ENCODE measurements around the gene ZNF831. TPM values are rescaled to one million over a fixed set of nuclear protein-coding genes. Genes with fewer than 3 reads are reported as not detected.

Gene ZNF831
- total and polyA plus RNA-seq, 2 donors = 2.1 to 2.9 TPM

DNA sequence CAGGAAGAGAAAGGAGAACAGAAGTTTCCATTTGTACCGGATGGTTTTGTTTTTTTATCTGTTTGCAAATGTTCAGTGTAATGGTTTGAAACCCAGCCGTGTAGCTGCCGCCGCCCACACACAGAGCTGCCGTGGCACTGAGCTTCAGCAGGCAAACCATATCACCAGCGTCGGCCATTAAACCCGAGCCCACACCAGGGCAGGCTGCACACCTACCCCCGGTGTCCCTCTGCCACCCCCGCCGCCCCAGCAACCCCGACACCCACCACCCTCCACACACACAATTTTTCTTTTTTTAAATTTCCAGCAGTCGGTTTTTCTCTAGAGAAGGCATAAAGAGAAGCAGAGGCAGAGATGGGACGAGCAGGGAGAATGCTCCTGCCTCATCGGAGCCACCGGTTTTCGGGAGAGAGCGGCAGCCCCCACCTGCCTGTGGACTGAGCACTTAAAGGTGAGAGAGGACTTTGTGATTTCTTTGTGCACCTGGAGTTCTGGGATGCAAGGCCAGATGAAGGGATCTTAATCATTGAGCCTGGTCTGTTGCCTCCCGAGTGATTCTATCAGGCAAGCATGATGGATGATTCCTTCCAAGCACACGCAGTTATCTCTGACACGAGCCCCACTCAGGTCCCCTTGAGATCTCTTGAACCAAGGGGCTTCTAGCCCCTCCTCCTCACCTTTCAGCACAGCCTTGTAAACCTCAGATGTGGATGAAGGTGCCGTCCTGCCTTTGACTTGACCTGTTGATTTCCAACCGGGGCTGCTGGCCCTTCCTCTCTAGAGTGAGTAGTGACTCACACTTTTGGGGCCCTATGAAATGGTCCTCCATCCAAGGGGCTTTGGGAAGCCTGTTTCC is 17.5 kb upstream of the ZNF831 start:
- Histone ChIP-seq H3K9me3 (ENCODE audit: control insufficient read depth in 2 of 2, insufficient read depth in 1 of 2, low read length in 1 of 2) (no peaks in the 10 kb centered on the region), H3K36me3 (ENCODE audit: control insufficient read depth in 2 of 2, insufficient read depth in 2 of 2, low read length in 1 of 2) (no peaks in the 10 kb centered on the region), H3K27ac (ENCODE audit: low read depth in 1 of 2, low read length in 1 of 2) (peak overlapping the region; percentile 60 to 92), H3K4me1 (ENCODE audit: control insufficient read depth in 2 of 2, insufficient read depth in 2 of 2, low read length in 2 of 2) (peaks cover 12 to 45% of the 10 kb centered on the region in 2 donors), H3K27me3 (ENCODE audit: control insufficient read depth in 2 of 2, insufficient read depth in 1 of 2, low read length in 1 of 2) (no peaks in the 10 kb centered on the region), H3K4me3 (ENCODE audit: low read length in 2 of 2) (peak overlapping the region; percentile 3 to 28)
- DNase-seq (ENCODE audit: low read depth in 6 of 9, low spot score in 9 of 9) = peak in 1 of 9 donors; percentile 61
- 74% methylated on average over 23 of the region's 23 CpGs for WGBS

DNA sequence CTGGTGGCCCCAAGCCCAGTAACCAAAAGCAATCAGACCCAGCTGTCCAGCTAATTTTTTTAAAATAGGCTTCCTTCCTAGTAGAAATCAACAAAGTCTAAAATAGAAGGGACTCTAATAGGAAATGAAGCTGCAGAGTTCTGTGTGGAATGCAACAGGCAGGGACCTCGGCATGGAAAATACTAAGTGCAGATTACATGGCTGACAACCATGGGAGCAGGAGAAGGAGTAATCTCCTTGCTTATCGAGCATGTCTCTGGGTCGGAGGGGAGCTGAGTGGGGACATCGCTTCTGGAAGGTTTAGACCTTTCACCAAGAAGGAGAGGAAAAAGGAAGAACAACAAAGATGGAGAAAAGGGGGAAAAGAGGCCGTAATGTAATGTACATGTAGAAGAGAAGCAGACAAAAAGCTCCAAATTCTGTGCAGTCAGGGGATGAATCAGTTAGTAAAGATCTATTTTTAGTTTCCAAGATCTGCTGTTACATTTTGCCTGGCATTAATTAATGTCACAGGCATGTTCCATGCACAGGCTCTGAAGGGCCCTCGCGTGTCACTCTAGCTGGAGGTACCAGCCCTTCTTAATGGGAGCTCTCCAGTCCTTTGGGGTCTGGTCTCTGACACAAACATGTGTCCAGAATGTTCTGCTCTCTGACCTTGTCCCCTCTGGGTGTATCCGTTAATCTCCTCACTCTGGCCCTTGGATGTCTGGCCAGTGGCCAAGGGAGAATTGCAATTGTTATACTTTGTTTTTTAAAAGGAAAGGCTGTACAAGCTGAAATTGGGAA is 16.6 kb upstream of the ZNF831 start:
- Histone ChIP-seq H3K4me3 (ENCODE audit: low read length in 2 of 2) (peak overlapping the region; percentile 3 to 28), H3K4me1 (ENCODE audit: control insufficient read depth in 2 of 2, insufficient read depth in 2 of 2, low read length in 2 of 2) (peaks cover 12 to 51% of the 10 kb centered on the region in 2 donors), H3K9me3 (ENCODE audit: control insufficient read depth in 2 of 2, insufficient read depth in 1 of 2, low read length in 1 of 2) (no peaks in the 10 kb centered on the region), H3K27ac (ENCODE audit: low read depth in 1 of 2, low read length in 1 of 2) (peak overlapping the region in 1 of 2 donors; percentile 92), H3K36me3 (ENCODE audit: control insufficient read depth in 2 of 2, insufficient read depth in 2 of 2, low read length in 1 of 2) (no peaks in the 10 kb centered on the region), H3K27me3 (ENCODE audit: control insufficient read depth in 2 of 2, insufficient read depth in 1 of 2, low read length in 1 of 2) (no peaks in the 10 kb centered on the region)
- WGBS = 88% methylated on average over 8 of the region's 8 CpGs
- no peak for DNase-seq (ENCODE audit: low read depth in 6 of 9, low spot score in 9 of 9)

- Histone ChIP-seq H3K4me3 (ENCODE audit: low read length in 2 of 2) (no peak overlapping the region), H3K4me1 (ENCODE audit: control insufficient read depth in 2 of 2, insufficient read depth in 2 of 2, low read length in 2 of 2) (peaks cover 12 to 54% of the 10 kb centered on the region in 2 donors), H3K36me3 (ENCODE audit: control insufficient read depth in 2 of 2, insufficient read depth in 2 of 2, low read length in 1 of 2) (no peaks in the 10 kb centered on the region), H3K9me3 (ENCODE audit: control insufficient read depth in 2 of 2, insufficient read depth in 1 of 2, low read length in 1 of 2) (no peaks in the 10 kb centered on the region), H3K27me3 (ENCODE audit: control insufficient read depth in 2 of 2, insufficient read depth in 1 of 2, low read length in 1 of 2) (no peaks in the 10 kb centered on the region), H3K27ac (ENCODE audit: low read depth in 1 of 2, low read length in 1 of 2) (no peak overlapping the region)
- WGBS = 96% methylated on average over 3 of the region's 3 CpGs
- no peak for DNase-seq (ENCODE audit: low read depth in 6 of 9, low spot score in 9 of 9)
Observed at GRCh38 chr20:59147586-59147985, 16.0 kb upstream of the ZNF831 start.

- peak overlapping the region; percentile 71 to 86 for H3K27ac ChIP-seq (ENCODE audit: low read depth in 1 of 2, low read length in 1 of 2)
- DNase-seq (ENCODE audit: low read depth in 6 of 9, low spot score in 9 of 9) = peak in 1 of 9 donors; percentile 32
- H3K9me3 ChIP-seq (ENCODE audit: control insufficient read depth in 2 of 2, insufficient read depth in 1 of 2, low read length in 1 of 2) = no peaks in the 10 kb centered on the region
- 42% methylated on average over 9 of the region's 9 CpGs for WGBS
- no peaks in the 10 kb centered on the region for H3K27me3 ChIP-seq (ENCODE audit: control insufficient read depth in 2 of 2, insufficient read depth in 1 of 2, low read length in 1 of 2)
- H3K4me3 ChIP-seq (ENCODE audit: low read length in 2 of 2) = no peak overlapping the region
- no peaks in the 10 kb centered on the region for H3K36me3 ChIP-seq (ENCODE audit: control insufficient read depth in 2 of 2, insufficient read depth in 2 of 2, low read length in 1 of 2)
- H3K4me1 ChIP-seq (ENCODE audit: control insufficient read depth in 2 of 2, insufficient read depth in 2 of 2, low read length in 2 of 2) = peaks cover 12 to 56% of the 10 kb centered on the region in 2 donors
Observed at GRCh38 chr20:59148701-59149493, 14.7 kb upstream of the ZNF831 start.

DNA sequence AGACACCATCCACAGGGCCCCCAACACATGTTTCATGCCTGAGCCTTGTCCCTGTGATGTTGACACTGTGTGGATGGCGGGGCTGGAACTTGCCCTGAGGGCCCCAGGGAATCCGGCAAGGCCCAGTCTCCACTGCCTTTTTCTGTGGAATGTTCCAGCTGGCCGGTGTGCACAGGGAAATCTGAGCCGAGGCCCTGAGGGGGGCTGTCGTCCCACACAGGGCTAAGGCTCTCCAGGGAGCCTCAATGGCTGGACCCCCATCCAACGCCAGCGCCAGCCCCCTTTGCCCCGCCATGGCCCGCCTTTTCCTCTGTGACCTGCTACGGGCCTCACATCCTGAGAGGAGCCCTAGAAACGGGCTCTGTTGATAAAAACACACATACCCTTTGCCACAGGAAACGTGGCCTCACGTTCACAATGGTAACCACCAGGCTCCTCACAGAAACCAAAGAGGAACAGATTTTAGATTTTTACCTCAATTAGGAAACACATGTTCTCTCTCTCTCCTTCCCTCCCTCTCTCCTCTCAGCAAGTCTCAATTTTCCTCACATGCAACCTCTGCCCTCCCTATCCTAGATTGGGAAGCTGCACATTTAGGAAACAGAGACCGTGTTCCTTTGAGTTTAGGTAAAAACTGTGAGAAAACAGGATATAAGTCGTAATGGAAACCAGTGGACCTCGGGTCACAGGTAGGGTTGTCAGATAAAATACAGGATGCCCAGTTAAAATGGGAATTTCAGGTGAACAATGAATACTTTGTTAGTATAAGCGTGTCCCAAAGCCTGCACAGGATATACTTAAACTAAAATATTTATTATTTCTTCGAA is 13.7 kb upstream of the ZNF831 start:
- WGBS = 19% methylated on average over 18 of the region's 18 CpGs
- Histone ChIP-seq H3K27me3 (ENCODE audit: control insufficient read depth in 2 of 2, insufficient read depth in 1 of 2, low read length in 1 of 2) (no peaks in the 10 kb centered on the region), H3K4me3 (ENCODE audit: low read length in 2 of 2) (no peak overlapping the region), H3K27ac (ENCODE audit: low read depth in 1 of 2, low read length in 1 of 2) (peak overlapping the region; percentile 86 to 88), H3K4me1 (ENCODE audit: control insufficient read depth in 2 of 2, insufficient read depth in 2 of 2, low read length in 2 of 2) (peaks cover 12 to 51% of the 10 kb centered on the region in 2 donors), H3K36me3 (ENCODE audit: control insufficient read depth in 2 of 2, insufficient read depth in 2 of 2, low read length in 1 of 2) (no peaks in the 10 kb centered on the region), H3K9me3 (ENCODE audit: control insufficient read depth in 2 of 2, insufficient read depth in 1 of 2, low read length in 1 of 2) (no peaks in the 10 kb centered on the region)
- peak in 5 of 9 donors; percentile 46 to 89 (median 66) for DNase-seq (ENCODE audit: low read depth in 6 of 9, low spot score in 9 of 9)

GRCh38 chr20:59150821-59151251 is 12.8 kb upstream of the ZNF831 start:
- Histone ChIP-seq H3K4me1 (ENCODE audit: control insufficient read depth in 2 of 2, insufficient read depth in 2 of 2, low read length in 2 of 2) (peaks cover 10 to 46% of the 10 kb centered on the region in 2 donors), H3K27ac (ENCODE audit: low read depth in 1 of 2, low read length in 1 of 2) (peak overlapping the region in 1 of 2 donors; percentile 68), H3K36me3 (ENCODE audit: control insufficient read depth in 2 of 2, insufficient read depth in 2 of 2, low read length in 1 of 2) (no peaks in the 10 kb centered on the region), H3K4me3 (ENCODE audit: low read length in 2 of 2) (no peak overlapping the region), H3K9me3 (ENCODE audit: control insufficient read depth in 2 of 2, insufficient read depth in 1 of 2, low read length in 1 of 2) (no peaks in the 10 kb centered on the region), H3K27me3 (ENCODE audit: control insufficient read depth in 2 of 2, insufficient read depth in 1 of 2, low read length in 1 of 2) (no peaks in the 10 kb centered on the region)
- DNase-seq (ENCODE audit: low read depth in 6 of 9, low spot score in 9 of 9) = no peak
- WGBS = 96% methylated on average over 13 of the region's 13 CpGs

DNA sequence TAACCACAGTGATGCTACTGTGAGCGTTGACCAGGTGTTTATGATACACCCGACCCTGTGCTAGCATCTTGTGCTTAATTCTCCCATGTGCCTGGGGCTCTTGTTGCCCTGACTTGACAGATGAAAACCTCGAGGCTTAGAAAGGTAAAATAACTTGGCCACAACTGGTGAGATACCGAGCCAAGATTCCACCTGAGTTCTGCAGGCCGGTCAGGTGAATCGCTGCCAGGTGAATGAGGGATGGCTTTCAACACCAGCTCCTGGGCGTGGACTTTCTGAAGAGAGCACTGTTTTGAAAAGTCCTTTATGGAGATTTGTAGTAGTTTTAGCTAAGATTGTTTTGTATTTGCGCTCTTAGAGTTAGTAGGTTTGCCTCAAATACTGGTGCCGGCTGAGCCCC is 12.2 kb upstream of the ZNF831 start:
- H3K27me3 ChIP-seq (ENCODE audit: control insufficient read depth in 2 of 2, insufficient read depth in 1 of 2, low read length in 1 of 2) = no peaks in the 10 kb centered on the region
- H3K36me3 ChIP-seq (ENCODE audit: control insufficient read depth in 2 of 2, insufficient read depth in 2 of 2, low read length in 1 of 2) = no peaks in the 10 kb centered on the region
- H3K4me3 ChIP-seq (ENCODE audit: low read length in 2 of 2) = no peak overlapping the region
- peaks cover 10 to 46% of the 10 kb centered on the region in 2 donors for H3K4me1 ChIP-seq (ENCODE audit: control insufficient read depth in 2 of 2, insufficient read depth in 2 of 2, low read length in 2 of 2)
- WGBS = 92% methylated on average over 9 of the region's 9 CpGs
- DNase-seq (ENCODE audit: low read depth in 6 of 9, low spot score in 9 of 9) = no peak
- H3K27ac ChIP-seq (ENCODE audit: low read depth in 1 of 2, low read length in 1 of 2) = no peak overlapping the region
- H3K9me3 ChIP-seq (ENCODE audit: control insufficient read depth in 2 of 2, insufficient read depth in 1 of 2, low read length in 1 of 2) = no peaks in the 10 kb centered on the region

DNA sequence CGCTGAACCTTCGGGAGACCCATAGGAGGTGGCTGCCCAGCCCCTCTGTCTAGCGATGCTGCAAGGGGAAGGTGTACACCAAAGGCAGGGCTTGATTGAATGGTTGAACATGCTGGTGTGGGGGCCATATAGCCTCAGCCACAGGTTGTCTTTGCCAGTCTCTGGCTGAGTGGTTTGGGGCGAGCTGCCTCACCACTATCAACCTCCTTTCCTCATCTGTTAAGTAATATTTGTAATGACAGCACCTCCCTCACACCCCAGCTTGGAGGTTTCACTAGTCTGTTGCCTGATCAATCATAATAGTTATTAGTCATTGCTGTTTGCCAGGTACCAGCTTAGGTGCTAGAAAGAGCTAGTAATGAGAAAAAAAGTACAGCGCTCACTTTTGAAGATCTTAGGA is 11.8 kb upstream of the ZNF831 start:
- H3K36me3 ChIP-seq (ENCODE audit: control insufficient read depth in 2 of 2, insufficient read depth in 2 of 2, low read length in 1 of 2) = no peaks in the 10 kb centered on the region
- H3K4me3 ChIP-seq (ENCODE audit: low read length in 2 of 2) = no peak overlapping the region
- no peak overlapping the region for H3K27ac ChIP-seq (ENCODE audit: low read depth in 1 of 2, low read length in 1 of 2)
- peaks cover 10 to 46% of the 10 kb centered on the region in 2 donors for H3K4me1 ChIP-seq (ENCODE audit: control insufficient read depth in 2 of 2, insufficient read depth in 2 of 2, low read length in 2 of 2)
- 95% methylated on average over 5 of the region's 5 CpGs for WGBS
- DNase-seq (ENCODE audit: low read depth in 6 of 9, low spot score in 9 of 9) = no peak
- no peaks in the 10 kb centered on the region for H3K9me3 ChIP-seq (ENCODE audit: control insufficient read depth in 2 of 2, insufficient read depth in 1 of 2, low read length in 1 of 2)
- H3K27me3 ChIP-seq (ENCODE audit: control insufficient read depth in 2 of 2, insufficient read depth in 1 of 2, low read length in 1 of 2) = no peaks in the 10 kb centered on the region
